ENCODE measurements around the gene FAM111A.

DNA sequence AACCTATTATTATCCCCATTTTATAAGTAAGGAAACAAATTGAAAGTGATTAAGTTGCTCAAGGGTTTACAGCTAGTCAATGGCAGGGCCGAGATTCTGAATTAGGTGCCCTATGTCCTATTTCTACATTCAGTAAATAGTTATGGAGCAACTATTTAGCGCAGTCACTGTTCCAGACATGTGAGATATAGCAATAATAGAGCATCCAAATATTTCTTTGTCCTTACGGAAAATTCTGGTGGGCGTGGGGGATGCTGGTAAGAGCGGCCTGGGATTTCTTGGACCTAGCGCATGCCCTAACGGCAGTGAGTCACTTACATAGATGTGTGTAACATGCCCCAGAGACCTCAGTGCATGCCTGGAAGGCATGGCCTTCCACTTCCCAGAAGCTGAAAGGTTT lies 33.7 kb downstream of the FAM111A start:
- TF ChIP-seq, protein P1, sequence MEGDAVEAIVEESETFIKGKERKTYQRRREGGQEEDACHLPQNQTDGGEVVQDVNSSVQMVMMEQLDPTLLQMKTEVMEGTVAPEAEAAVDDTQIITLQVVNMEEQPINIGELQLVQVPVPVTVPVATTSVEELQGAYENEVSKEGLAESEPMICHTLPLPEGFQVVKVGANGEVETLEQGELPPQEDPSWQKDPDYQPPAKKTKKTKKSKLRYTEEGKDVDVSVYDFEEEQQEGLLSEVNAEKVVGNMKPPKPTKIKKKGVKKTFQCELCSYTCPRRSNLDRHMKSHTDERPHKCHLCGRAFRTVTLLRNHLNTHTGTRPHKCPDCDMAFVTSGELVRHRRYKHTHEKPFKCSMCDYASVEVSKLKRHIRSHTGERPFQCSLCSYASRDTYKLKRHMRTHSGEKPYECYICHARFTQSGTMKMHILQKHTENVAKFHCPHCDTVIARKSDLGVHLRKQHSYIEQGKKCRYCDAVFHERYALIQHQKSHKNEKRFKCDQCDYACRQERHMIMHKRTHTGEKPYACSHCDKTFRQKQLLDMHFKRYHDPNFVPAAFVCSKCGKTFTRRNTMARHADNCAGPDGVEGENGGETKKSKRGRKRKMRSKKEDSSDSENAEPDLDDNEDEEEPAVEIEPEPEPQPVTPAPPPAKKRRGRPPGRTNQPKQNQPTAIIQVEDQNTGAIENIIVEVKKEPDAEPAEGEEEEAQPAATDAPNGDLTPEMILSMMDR (IDR thresholded peaks at IDR 0.05; ENCODE audit: low read length), result no peak
- TF ChIP-seq EZH2 (optimal IDR thresholded peaks at IDR 0.05; ENCODE audit: low read depth, low read length) (no peak), EZH2phosphoT487 (IDR thresholded peaks at IDR 0.05; ENCODE audit: low read length) (no peak)
